ENCODE measurements around the gene CCDC92B. TPM values are rescaled to one million over a fixed set of nuclear protein-coding genes. Genes with fewer than 3 reads are reported as not detected.

The CCDC92B gene
- total RNA-seq, 1 experiment from 2014 or later, result 0.09 TPM

- DNase-seq (ENCODE audit: low spot score), result no peak
Observed at GRCh38 chr17:2684549-2684948, 64.9 kb downstream of the CCDC92B start.

GRCh38 chr17:2683912-2684311 lies 65.5 kb downstream of the CCDC92B start:
- Histone ChIP-seq H3K4me1 (ENCODE audit: insufficient read depth, low read length, poor library complexity, severe bottlenecking) (no peaks in the 10 kb centered on the region), H3K27me3 (replicated peaks; ENCODE audit: insufficient read depth, low read depth, low read length, poor library complexity) (no peaks in the 10 kb centered on the region), H3K9me3 (ENCODE audit: low read depth, low read length, poor library complexity, severe bottlenecking) (no peaks in the 10 kb centered on the region), H3K27ac (ENCODE audit: low read depth, low read length, poor library complexity, severe bottlenecking) (no peak overlapping the region), H3K4me3 (ENCODE audit: low read depth, low read length, poor library complexity, severe bottlenecking) (no peak overlapping the region), H3K36me3 (ENCODE audit: insufficient read depth, low read length, poor library complexity, severe bottlenecking) (peaks cover 49% of the 10 kb centered on the region)
- CTCF ChIA-PET, result no interaction called here
- POLR2A ChIA-PET (ENCODE audit: low non-redundant PET), result no interaction called here
- DNase-seq (ENCODE audit: low spot score), result no peak
- no TSS peak for BruUV-seq (replicated peaks)
- intact Hi-C loops (cut with micrococcal nuclease; ENCODE audit: unreplicated experiment), result loop anchor here (10.0 kb wide), 1 partner anchor 299 kb away; no protein-coding TSS in a partner anchor
- TF ChIP-seq EZH2 (IDR thresholded peaks at IDR 0.05; ENCODE audit: borderline replicate concordance, low read depth, low read length, poor library complexity, severe bottlenecking) (no peak), CTCF (conservative IDR thresholded peaks at IDR 0.05; ENCODE audit: low read depth, low read length) (no peak)

More at GRCh38 chr17:2684549-2684948, 64.9 kb downstream of the CCDC92B start:
- no peaks in the 10 kb centered on the region for H3K4me1 ChIP-seq (ENCODE audit: insufficient read depth, low read length, poor library complexity, severe bottlenecking)
- H3K27me3 ChIP-seq (replicated peaks; ENCODE audit: insufficient read depth, low read depth, low read length, poor library complexity), result no peaks in the 10 kb centered on the region
- no TSS peak for BruUV-seq (replicated peaks)
- H3K27ac ChIP-seq (ENCODE audit: low read depth, low read length, poor library complexity, severe bottlenecking), result no peak overlapping the region
- intact Hi-C loops (cut with micrococcal nuclease; ENCODE audit: unreplicated experiment), result loop anchor here (10.0 kb wide), 1 partner anchor 300 kb away; no protein-coding TSS in a partner anchor
- no peaks in the 10 kb centered on the region for H3K9me3 ChIP-seq (ENCODE audit: low read depth, low read length, poor library complexity, severe bottlenecking)
- no peak overlapping the region for H3K4me3 ChIP-seq (ENCODE audit: low read depth, low read length, poor library complexity, severe bottlenecking)
- CTCF ChIA-PET, result no interaction called here
- POLR2A ChIA-PET (ENCODE audit: low non-redundant PET), result no interaction called here
- TF ChIP-seq EZH2 (IDR thresholded peaks at IDR 0.05; ENCODE audit: borderline replicate concordance, low read depth, low read length, poor library complexity, severe bottlenecking) (no peak), CTCF (conservative IDR thresholded peaks at IDR 0.05; ENCODE audit: low read depth, low read length) (no peak)
- peaks cover 49% of the 10 kb centered on the region for H3K36me3 ChIP-seq (ENCODE audit: insufficient read depth, low read length, poor library complexity, severe bottlenecking)

- Histone ChIP-seq H3K9me3 (ENCODE audit: low read depth, low read length, poor library complexity, severe bottlenecking) (no peaks in the 10 kb centered on the region), H3K27me3 (replicated peaks; ENCODE audit: insufficient read depth, low read depth, low read length, poor library complexity) (no peaks in the 10 kb centered on the region), H3K36me3 (ENCODE audit: insufficient read depth, low read length, poor library complexity, severe bottlenecking) (peaks cover 55% of the 10 kb centered on the region), H3K27ac (ENCODE audit: low read depth, low read length, poor library complexity, severe bottlenecking) (no peak overlapping the region), H3K4me3 (ENCODE audit: low read depth, low read length, poor library complexity, severe bottlenecking) (no peak overlapping the region), H3K4me1 (ENCODE audit: insufficient read depth, low read length, poor library complexity, severe bottlenecking) (no peaks in the 10 kb centered on the region)
- ChIA-PET CTCF (no interaction called here), POLR2A (ENCODE audit: low non-redundant PET) (interaction anchor here (0.6 kb wide), 1 partner anchor 42 kb away, joined by 6 read pairs; no protein-coding TSS in a partner anchor)
- no peak for DNase-seq (ENCODE audit: low spot score)
- no peak for TF ChIP-seq CTCF (conservative IDR thresholded peaks at IDR 0.05; ENCODE audit: low read depth, low read length)
- no peak for TF ChIP-seq EZH2 (IDR thresholded peaks at IDR 0.05; ENCODE audit: borderline replicate concordance, low read depth, low read length, poor library complexity, severe bottlenecking)
- BruUV-seq (replicated peaks), result no TSS peak
- intact Hi-C loops (cut with micrococcal nuclease; ENCODE audit: unreplicated experiment), result loop anchor here (10.0 kb wide), 1 partner anchor 298 kb away; no protein-coding TSS in a partner anchor
Observed at GRCh38 chr17:2682176-2682938, 67.1 kb downstream of the CCDC92B start.
